Naive thymus-derived CD4-positive, alpha-beta T cell (primary cell): ENCODE data around the gene P3H1. TPM values are rescaled to one million over a fixed set of nuclear protein-coding genes. Genes with fewer than 3 reads are reported as not detected.

ENCODE experiments used
- ATAC-seq: fragments of 150-1000 bp; cut with Tn5 transposase; 2 replicates; pipeline ENCODE4 v1.10.0; 2021; ENCODE audit warnings: mild to moderate bottlenecking, moderate library complexity
- CTCF ChIA-PET: fragments of 350-600 bp; sonication (Branson Sonifier 250); formaldehyde crosslinking; loops from one replicate; lab custom pipeline; 2021; ENCODE audit warnings: antibody characterized with exemption; lab: Charles Lee
- POLR2A ChIA-PET: fragments of 350-600 bp; sonication (Branson Sonifier 250); formaldehyde crosslinking; loops from one replicate; lab custom pipeline; 2021; ENCODE audit warnings: antibody characterized with exemption, inconsistent platforms; lab: Charles Lee
- DNase-seq, 9 donors: peaks; one replicate each; pipeline versions ENCODE4 v3.0.0 to v3.0.0-alpha.2; 2020 to 2022; ENCODE audit warnings: mixed read lengths in 1 of 9
- H3K27ac ChIP-seq: one replicate; pipeline ENCODE4 v1.7.0; 2013; ENCODE audit warnings: mild to moderate bottlenecking, low read depth, low read length, moderate library complexity
- H3K27me3 ChIP-seq, 2 donors: one replicate each; pipeline ENCODE4 v1.7.0; 2013; ENCODE audit warnings: low read length in 2 of 2, mild to moderate bottlenecking in 2 of 2, moderate library complexity in 2 of 2; ENCODE audit not compliant: control insufficient read depth in 2 of 2, insufficient read depth in 2 of 2
- H3K36me3 ChIP-seq, 3 experiments: 1 replicate in 2 of 3; 2 replicates in 1 of 3; pipeline ENCODE4 v1.7.0; 2013; ENCODE audit warnings: low read length in 3 of 3, mild to moderate bottlenecking in 3 of 3, moderate library complexity in 1 of 3; ENCODE audit not compliant: insufficient read depth in 3 of 3, control insufficient read depth in 2 of 3
- H3K4me1 ChIP-seq, 2 donors: one replicate each; pipeline ENCODE4 v1.7.0; 2013; ENCODE audit warnings: low read length in 2 of 2, mild to moderate bottlenecking in 2 of 2, moderate library complexity in 1 of 2; ENCODE audit not compliant: control insufficient read depth in 2 of 2, insufficient read depth in 2 of 2
- H3K4me3 ChIP-seq: 2 replicates; pipeline ENCODE4 v1.7.0; 2013; ENCODE audit warnings: mild to moderate bottlenecking, low read length
- H3K9me3 ChIP-seq, 3 experiments: 1 replicate in 2 of 3; 2 replicates in 1 of 3; pipeline ENCODE4 v1.7.0; 2013; ENCODE audit warnings: low read length in 3 of 3; ENCODE audit not compliant: control insufficient read depth in 2 of 3
- H3K27ac Mint-ChIP-seq, 9 donors: one replicate each; pipeline ENCODE4 v1.8.0; 2020 to 2022; ENCODE audit warnings: mixed read lengths in 9 of 9, mild to moderate bottlenecking in 8 of 9, moderate library complexity in 5 of 9, inconsistent platforms in 2 of 9
- H3K27me3 Mint-ChIP-seq, 5 donors: one replicate each; pipeline ENCODE4 v1.8.0; 2021 to 2022; ENCODE audit warnings: mixed read lengths in 5 of 5, mild to moderate bottlenecking in 1 of 5
- H3K36me3 Mint-ChIP-seq, 5 donors: one replicate each; pipeline ENCODE4 v1.8.0; 2020 to 2022; ENCODE audit warnings: mixed read lengths in 5 of 5, mild to moderate bottlenecking in 3 of 5, inconsistent platforms in 1 of 5
- H3K4me1 Mint-ChIP-seq, 7 donors: one replicate each; pipeline ENCODE4 v1.8.0; 2020 to 2022; ENCODE audit warnings: mixed read lengths in 7 of 7, mild to moderate bottlenecking in 3 of 7, inconsistent platforms in 1 of 7
- H3K4me3 Mint-ChIP-seq, 10 donors: one replicate each; pipeline ENCODE4 v1.8.0; 2020 to 2022; ENCODE audit warnings: mild to moderate bottlenecking in 10 of 10, mixed read lengths in 10 of 10, moderate library complexity in 6 of 10, inconsistent platforms in 2 of 10
- H3K9me3 Mint-ChIP-seq, 11 donors: one replicate each; pipeline ENCODE4 v1.8.0; 2020 to 2022; ENCODE audit warnings: mixed read lengths in 11 of 11, mild to moderate bottlenecking in 4 of 11, inconsistent platforms in 1 of 11, moderate library complexity in 1 of 11
- intact Hi-C, 2 donors: fragments of 100-400 bp; cut with micrococcal nuclease; formaldehyde crosslinking; loops; one replicate each; pipeline ENCODE4 v1.15.1; 2023
- polyA plus RNA-seq, 2 donors: library from polyadenylated mRNA; unstranded; fragments of 300-500 nt; fragmentation: Illumina TruSeq; gene quantifications; one replicate each; pipeline ENCODE4 v1.2.3, GENCODE V29; 2021
- total RNA-seq, 6 experiments: library from RNA in 5 of 6; stranded (reverse) in 5 of 6; gene quantifications; 1 replicate in 5 of 6; 2 replicates in 1 of 6; pipeline ENCODE4 v1.2.3 and lab custom pipeline; 2021 to 2026

P3H1 gene
- total and polyA plus RNA-seq, 7 experiments from 2014 or later: 7.7 to 61.8 (median 35.5) TPM

DNA sequence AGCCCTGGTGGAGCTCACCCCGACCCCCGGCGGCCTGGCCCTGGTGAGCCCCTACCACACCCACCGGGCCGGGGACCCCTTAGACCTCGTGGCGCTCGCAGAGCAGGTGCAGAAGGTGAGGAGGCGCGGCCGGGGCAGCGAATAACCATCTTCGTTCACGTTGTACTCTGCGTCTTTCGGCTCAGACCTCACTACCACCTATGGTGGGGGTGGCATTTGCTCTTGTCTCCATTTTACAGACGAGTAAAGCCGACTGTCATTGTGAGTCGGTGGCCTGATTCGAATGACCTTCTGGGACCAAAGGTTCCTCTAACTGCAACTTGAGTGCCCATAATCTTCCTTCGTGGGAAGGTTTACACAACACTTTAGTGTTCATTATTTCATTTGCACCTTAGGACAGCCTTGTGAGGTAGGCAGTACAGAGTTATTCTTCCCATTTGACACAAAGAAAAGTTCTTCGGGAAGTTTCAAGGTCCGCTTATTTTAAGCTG, 727 bp upstream of the P3H1 start:
- Mint-ChIP-seq H3K36me3 (peaks cover 0 to 14% (median 0%) of the 10 kb centered on the region in 5 donors), H3K4me1 (peaks cover 25 to 51% (median 33%) of the 10 kb centered on the region in 7 donors), H3K27ac (peak overlapping the region in 8 of 9 donors; percentile 70 to 96 (median 92)), H3K27me3 (no peaks in the 10 kb centered on the region), H3K4me3 (peak overlapping the region in 1 of 10 donors; percentile 92), H3K9me3 (no peaks in the 10 kb centered on the region)
- POLR2A ChIA-PET: interaction anchor here (0.8 to 4.5 kb wide), 17 partner anchors 9 to 310 kb away, joined by 3 to 50 read pairs (median 8); partner anchors contain the start of genes CCDC30, ERMAP, PPCS and PPIH
- no peak for DNase-seq
- Histone ChIP-seq H3K4me1 (peaks cover 28 to 35% of the 10 kb centered on the region in 2 donors), H3K27ac (peak overlapping the region; percentile 84), H3K4me3 (peak overlapping the region; percentile 91), H3K36me3 (peaks cover 0 to 5% (median 0%) of the 10 kb centered on the region in 3 experiments), H3K27me3 (no peaks in the 10 kb centered on the region), H3K9me3 (no peaks in the 10 kb centered on the region)
- CTCF ChIA-PET: interaction anchor here (0.6 to 2.4 kb wide), 7 partner anchors 10 to 307 kb away, joined by 3 to 9 read pairs (median 3); no protein-coding TSS in a partner anchor
- ATAC-seq: peak; percentile 8
- intact Hi-C loops: loop anchor here (1.0 to 2.0 kb wide), 15 partner anchors 18 to 1207 kb away; partner anchors contain the start of genes CFAP57 (in 2 of the 2), EBNA1BP2 (in 2 of the 2), FOXJ3 (in 2 of the 2) and PPCS (in 2 of the 2)

DNA sequence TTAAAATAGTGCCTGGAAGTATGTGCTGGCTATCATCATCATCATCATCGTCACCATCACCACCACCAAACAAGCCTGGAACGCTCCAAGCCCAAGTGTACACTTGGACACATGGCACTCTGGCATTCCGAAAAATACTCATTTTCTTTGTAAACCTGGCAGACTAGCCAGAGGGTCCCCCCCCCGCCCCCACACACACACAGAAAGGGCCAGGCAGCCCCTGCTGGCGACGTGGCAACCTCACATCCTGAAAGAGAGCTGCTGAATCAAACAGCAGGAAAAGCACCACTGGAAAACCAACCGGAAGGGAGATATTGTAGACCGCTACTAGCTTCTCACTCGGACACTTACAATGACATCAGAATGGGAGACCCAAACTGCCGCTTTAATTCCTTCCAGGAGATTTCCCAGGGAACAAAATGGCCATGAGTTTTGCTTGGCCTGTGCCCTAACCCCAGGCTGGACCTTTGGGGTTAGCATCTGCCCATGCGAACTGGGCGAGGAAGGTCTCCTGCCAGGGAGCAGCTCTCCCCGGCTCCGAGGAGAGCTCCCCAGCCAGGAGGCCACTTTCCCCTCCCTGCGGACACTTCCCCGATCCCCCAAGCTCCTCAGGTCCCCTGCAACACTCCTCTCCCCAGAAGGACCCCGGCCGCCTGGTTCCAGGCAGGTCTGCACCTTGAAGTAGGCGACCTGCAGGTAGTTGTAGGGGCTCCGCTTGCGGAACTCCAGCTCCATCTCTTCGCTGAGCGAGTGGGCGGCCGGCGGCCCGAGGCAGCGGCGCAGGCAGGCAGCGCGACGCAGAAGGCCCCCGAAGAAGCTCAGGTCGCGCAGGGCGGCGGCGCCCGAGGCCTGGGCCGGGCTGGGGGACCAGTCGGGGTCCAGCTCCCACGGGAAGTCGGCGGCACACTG, 742 bp downstream of the P3H1 start:
- Mint-ChIP-seq H3K27me3 (no peaks in the 10 kb centered on the region), H3K4me1 (peaks cover 18 to 45% (median 30%) of the 10 kb centered on the region in 7 donors), H3K4me3 (no peak overlapping the region), H3K36me3 (peaks cover 0 to 13% (median 0%) of the 10 kb centered on the region in 5 donors), H3K27ac (peak overlapping the region in 2 of 9 donors; percentile 14 to 92), H3K9me3 (no peaks in the 10 kb centered on the region)
- Histone ChIP-seq H3K27ac (peak overlapping the region; percentile 77), H3K27me3 (no peaks in the 10 kb centered on the region), H3K4me3 (peak overlapping the region; percentile 91), H3K4me1 (peaks cover 24 to 35% of the 10 kb centered on the region in 2 donors), H3K36me3 (peaks cover 0 to 5% (median 4%) of the 10 kb centered on the region in 3 experiments), H3K9me3 (no peaks in the 10 kb centered on the region)
- intact Hi-C loops: loop anchor here in 1 of 2 donors (2.0 kb wide), 2 partner anchors 159 to 431 kb away; partner anchors contain the start of gene FOXJ3
- ATAC-seq: peak; percentile 0
- POLR2A ChIA-PET: interaction anchor here (0.6 to 4.5 kb wide), 26 partner anchors 9 to 862 kb away, joined by 3 to 50 read pairs (median 4); partner anchors contain the start of genes CCDC30, ERMAP, PPCS and PPIH
- peak in 6 of 9 donors; percentile 10 to 71 (median 22) for DNase-seq
- CTCF ChIA-PET: interaction anchor here (0.7 to 2.4 kb wide), 7 partner anchors 9 to 309 kb away, joined by 3 to 9 read pairs (median 3); no protein-coding TSS in a partner anchor

DNA sequence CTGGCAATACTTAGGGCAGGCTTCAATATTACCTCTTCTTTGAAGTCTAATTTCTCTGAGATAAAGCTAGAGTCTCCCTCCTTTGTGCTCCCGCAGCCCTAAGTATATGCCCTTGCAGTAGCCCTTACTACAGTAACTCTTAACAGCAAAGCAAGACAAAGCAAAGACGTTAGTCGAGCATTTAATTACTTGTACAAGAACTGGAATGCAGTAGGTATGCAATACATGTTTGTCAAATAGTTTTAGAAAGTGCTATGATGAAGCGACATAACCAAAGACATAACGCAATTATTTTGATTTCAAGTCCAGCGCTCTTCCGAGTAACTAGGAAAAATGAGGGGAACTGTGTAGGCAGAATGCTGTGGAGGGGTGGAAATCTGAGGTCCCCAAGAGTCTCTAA, 1.6 kb downstream of the P3H1 start:
- Mint-ChIP-seq H3K4me1 (peaks cover 10 to 37% (median 23%) of the 10 kb centered on the region in 7 donors), H3K27ac (no peak overlapping the region), H3K9me3 (no peaks in the 10 kb centered on the region), H3K27me3 (no peaks in the 10 kb centered on the region), H3K36me3 (peaks cover 0 to 7% (median 0%) of the 10 kb centered on the region in 5 donors), H3K4me3 (no peak overlapping the region)
- ATAC-seq: no peak
- Histone ChIP-seq H3K36me3 (peaks cover 0 to 5% (median 4%) of the 10 kb centered on the region in 3 experiments), H3K27ac (no peak overlapping the region), H3K4me1 (peaks cover 24 to 30% of the 10 kb centered on the region in 2 donors), H3K9me3 (no peaks in the 10 kb centered on the region), H3K27me3 (no peaks in the 10 kb centered on the region), H3K4me3 (peak overlapping the region; percentile 91)
- ChIA-PET CTCF (interaction anchor here (1.2 to 1.5 kb wide), 2 partner anchors 18 to 159 kb away, joined by 3 read pairs; no protein-coding TSS in a partner anchor), POLR2A (interaction anchor here (0.7 to 4.5 kb wide), 5 partner anchors 51 to 308 kb away, joined by 3 to 50 read pairs (median 37); partner anchors contain the start of genes CCDC30, ERMAP, SVBP and YBX1)
- DNase-seq: no peak
- intact Hi-C loops: no loop called here

DNA sequence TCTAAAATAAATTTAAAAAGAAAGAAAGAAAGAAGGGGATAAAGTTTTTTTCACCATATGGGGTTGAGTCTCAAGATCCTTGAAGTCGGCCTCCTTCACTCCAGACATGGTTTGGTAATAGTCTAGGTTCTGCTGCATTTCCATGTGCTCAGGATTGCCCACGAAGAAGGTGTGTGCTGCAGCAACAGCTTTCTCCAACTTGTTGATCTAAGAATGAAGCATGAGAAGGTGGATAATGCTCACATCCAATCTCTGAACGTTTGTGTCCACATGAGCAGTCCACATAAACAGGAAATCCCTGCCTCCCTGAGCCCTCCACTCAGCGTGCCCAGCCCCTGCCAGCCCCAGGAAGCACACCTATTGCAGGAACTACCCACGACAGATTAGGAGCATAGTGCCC, 4.6 kb downstream of the P3H1 start:
- intact Hi-C loops: no loop called here
- H3K9me3 Mint-ChIP-seq: no peaks in the 10 kb centered on the region

DNA sequence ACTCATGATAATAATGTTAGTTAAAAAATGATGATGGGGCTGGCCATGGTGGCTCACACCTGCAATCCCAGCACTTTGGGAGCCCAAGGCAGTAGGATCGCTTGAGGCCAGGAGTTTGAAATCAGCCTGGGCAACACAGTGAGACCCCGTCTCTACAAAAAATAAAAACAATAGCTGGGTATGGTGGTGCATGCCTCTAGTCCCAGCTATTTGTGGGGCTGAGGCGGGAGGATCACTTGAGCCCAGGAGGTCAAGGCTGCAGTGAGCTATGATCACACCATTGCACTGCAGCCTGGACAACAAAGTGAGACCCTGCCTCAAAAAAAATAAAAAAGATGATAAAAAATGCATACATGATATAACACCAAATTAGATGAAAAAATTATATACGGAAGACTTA, 5.3 kb downstream of the P3H1 start:
- Histone ChIP-seq H3K27me3 (no peaks in the 10 kb centered on the region), H3K27ac (no peak overlapping the region), H3K4me3 (no peak overlapping the region), H3K4me1 (peaks cover 12 to 13% of the 10 kb centered on the region in 2 donors), H3K36me3 (peaks cover 7 to 30% (median 11%) of the 10 kb centered on the region in 3 experiments), H3K9me3 (no peaks in the 10 kb centered on the region)
- H3K36me3 Mint-ChIP-seq: peaks cover 3 to 19% (median 10%) of the 10 kb centered on the region in 5 donors
- intact Hi-C loops: no loop called here
- H3K4me3 Mint-ChIP-seq: no peak overlapping the region
- CTCF ChIA-PET: no interaction called here
- ATAC-seq (no peak), DNase-seq (no peak)
- peaks cover 6 to 13% (median 8%) of the 10 kb centered on the region in 7 donors for H3K4me1 Mint-ChIP-seq
- no peak overlapping the region for H3K27ac Mint-ChIP-seq
- POLR2A ChIA-PET: no interaction called here
- no peaks in the 10 kb centered on the region for H3K27me3 Mint-ChIP-seq
- H3K9me3 Mint-ChIP-seq: no peaks in the 10 kb centered on the region

More for the DNA sequence above, 4.6 kb downstream of the P3H1 start:
- CTCF ChIA-PET: interaction anchor here (0.8 kb wide), 1 partner anchor 18 kb away, joined by 3 read pairs; no protein-coding TSS in a partner anchor
- ATAC-seq (no peak), DNase-seq (no peak)
- Mint-ChIP-seq H3K27me3 (no peaks in the 10 kb centered on the region), H3K27ac (peak overlapping the region in 2 of 9 donors; percentile 17 to 23), H3K4me1 (peaks cover under 1 to 10% (median 7%) of the 10 kb centered on the region in 7 donors), H3K36me3 (peaks cover 0 to 12% (median 5%) of the 10 kb centered on the region in 5 donors), H3K4me3 (no peak overlapping the region)
- Histone ChIP-seq H3K4me3 (no peak overlapping the region), H3K36me3 (peaks cover 7 to 24% (median 11%) of the 10 kb centered on the region in 3 experiments), H3K27ac (no peak overlapping the region), H3K27me3 (no peaks in the 10 kb centered on the region), H3K9me3 (no peaks in the 10 kb centered on the region), H3K4me1 (peaks cover 12 to 13% of the 10 kb centered on the region in 2 donors)
- POLR2A ChIA-PET: interaction anchor here (0.6 to 0.9 kb wide), 5 partner anchors 65 to 928 kb away, joined by 3 to 8 read pairs (median 3); partner anchors contain the start of gene ZNF691

DNA sequence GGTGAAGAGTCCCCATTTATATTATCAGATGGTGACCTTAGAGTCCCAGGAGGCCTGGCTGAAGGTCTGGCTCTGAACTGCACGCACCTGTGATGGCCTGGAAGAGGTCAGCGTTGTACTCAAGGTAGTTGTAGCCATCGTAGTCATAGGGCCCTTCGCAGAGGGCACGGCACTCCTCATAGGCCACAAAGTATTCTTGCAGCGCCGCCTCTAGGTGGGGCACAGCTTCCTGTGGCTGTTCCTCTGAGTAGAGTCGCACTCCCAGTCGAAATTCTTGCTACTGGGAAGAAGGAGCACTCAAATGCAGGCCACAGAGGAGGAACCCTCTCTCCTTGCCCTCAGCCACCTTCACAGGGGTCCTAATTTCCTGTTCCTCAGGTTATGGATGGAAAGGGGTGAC, 7.7 kb downstream of the P3H1 start:
- H3K4me1 ChIP-seq: no peaks in the 10 kb centered on the region
- H3K9me3 ChIP-seq: no peaks in the 10 kb centered on the region
- H3K27ac ChIP-seq: no peak overlapping the region
- ChIA-PET POLR2A (no interaction called here), CTCF (interaction anchor here (1.0 to 1.5 kb wide), 3 partner anchors 13 to 314 kb away, joined by 3 to 8 read pairs (median 4); no protein-coding TSS in a partner anchor)
- H3K9me3 Mint-ChIP-seq: no peaks in the 10 kb centered on the region
- no peak overlapping the region for H3K4me3 Mint-ChIP-seq
- ATAC-seq (no peak), DNase-seq (no peak)
- intact Hi-C loops: no loop called here
- H3K36me3 Mint-ChIP-seq: peaks cover 16 to 36% (median 23%) of the 10 kb centered on the region in 5 donors
- no peaks in the 10 kb centered on the region for H3K27me3 ChIP-seq
- no peak overlapping the region for H3K4me3 ChIP-seq
- H3K27ac Mint-ChIP-seq: peak overlapping the region in 1 of 9 donors; percentile 43
- no peaks in the 10 kb centered on the region for H3K27me3 Mint-ChIP-seq
- H3K4me1 Mint-ChIP-seq: peaks cover 6 to 13% (median 8%) of the 10 kb centered on the region in 7 donors
- H3K36me3 ChIP-seq: peaks cover 7 to 54% (median 11%) of the 10 kb centered on the region in 3 experiments
